SU-DHL-6 (cell line): ENCODE results near the gene DNAAF6.

Experiments
- CTCF ChIP-seq: fragments of 200-600 bp; sonication (generic); IDR thresholded peaks from one replicate; pipeline ENCODE4 v1.5.1; 2017; ENCODE audit warnings: antibody characterized with exemption, mild to moderate bottlenecking, low read length, moderate library complexity; ENCODE audit not compliant: insufficient read depth, poor library complexity, severe bottlenecking
- EZH2phosphoT487 ChIP-seq: fragments of 200-600 bp; sonication (generic), shearing (Covaris generic); conservative IDR thresholded peaks from 2 replicates; pipeline ENCODE4 v1.6.1; 2018; ENCODE audit warnings: mild to moderate bottlenecking, antibody characterized with exemption, low read length, moderate library complexity, mixed read lengths

GRCh38 chrX:107204068-107204605 lies 2.3 kb upstream of the DNAAF6 start:
- no peak for TF ChIP-seq CTCF
- no peak for TF ChIP-seq EZH2phosphoT487
